ENCODE measurements around the gene SLC35F3. TPM values are rescaled to one million over a fixed set of nuclear protein-coding genes. Genes with fewer than 3 reads are reported as not detected.

The SLC35F3 gene
- total RNA-seq, 1 donor from 2014 or later, result 0.25 TPM

GRCh38 chr1:233865902-233866301, 38.6 kb upstream of the SLC35F3 start:
- peaks cover 8% of the 10 kb centered on the region for H3K27me3 Mint-ChIP-seq (ENCODE audit: low read depth)

GRCh38 chr1:233867028-233867427, 37.4 kb upstream of the SLC35F3 start:
- Mint-ChIP-seq H3K4me1 (no peaks in the 10 kb centered on the region), H3K36me3 (peaks cover 1% of the 10 kb centered on the region), H3K27ac (no peak overlapping the region), H3K27me3 (ENCODE audit: low read depth) (peaks cover 13% of the 10 kb centered on the region), H3K9me3 (peaks cover 38% of the 10 kb centered on the region), H3K4me3 (no peak overlapping the region)
- no peak for DNase-seq (ENCODE audit: low spot score in 2 of 2, unreplicated experiment in 2 of 2)
- TF ChIP-seq, protein P1, sequence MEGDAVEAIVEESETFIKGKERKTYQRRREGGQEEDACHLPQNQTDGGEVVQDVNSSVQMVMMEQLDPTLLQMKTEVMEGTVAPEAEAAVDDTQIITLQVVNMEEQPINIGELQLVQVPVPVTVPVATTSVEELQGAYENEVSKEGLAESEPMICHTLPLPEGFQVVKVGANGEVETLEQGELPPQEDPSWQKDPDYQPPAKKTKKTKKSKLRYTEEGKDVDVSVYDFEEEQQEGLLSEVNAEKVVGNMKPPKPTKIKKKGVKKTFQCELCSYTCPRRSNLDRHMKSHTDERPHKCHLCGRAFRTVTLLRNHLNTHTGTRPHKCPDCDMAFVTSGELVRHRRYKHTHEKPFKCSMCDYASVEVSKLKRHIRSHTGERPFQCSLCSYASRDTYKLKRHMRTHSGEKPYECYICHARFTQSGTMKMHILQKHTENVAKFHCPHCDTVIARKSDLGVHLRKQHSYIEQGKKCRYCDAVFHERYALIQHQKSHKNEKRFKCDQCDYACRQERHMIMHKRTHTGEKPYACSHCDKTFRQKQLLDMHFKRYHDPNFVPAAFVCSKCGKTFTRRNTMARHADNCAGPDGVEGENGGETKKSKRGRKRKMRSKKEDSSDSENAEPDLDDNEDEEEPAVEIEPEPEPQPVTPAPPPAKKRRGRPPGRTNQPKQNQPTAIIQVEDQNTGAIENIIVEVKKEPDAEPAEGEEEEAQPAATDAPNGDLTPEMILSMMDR (IDR thresholded peaks at IDR 0.05; ENCODE audit: unreplicated experiment), result no peak

More at GRCh38 chr1:233865902-233866301, 38.6 kb upstream of the SLC35F3 start:
- no peak for DNase-seq (ENCODE audit: low spot score in 2 of 2, unreplicated experiment in 2 of 2)
- peaks cover 38% of the 10 kb centered on the region for H3K9me3 Mint-ChIP-seq
- no peaks in the 10 kb centered on the region for H3K4me1 Mint-ChIP-seq
- TF ChIP-seq, protein P1 (IDR thresholded peaks at IDR 0.05; ENCODE audit: unreplicated experiment), result no peak
- no peak overlapping the region for H3K27ac Mint-ChIP-seq
- peaks cover 1% of the 10 kb centered on the region for H3K36me3 Mint-ChIP-seq
- H3K4me3 Mint-ChIP-seq, result no peak overlapping the region

DNA sequence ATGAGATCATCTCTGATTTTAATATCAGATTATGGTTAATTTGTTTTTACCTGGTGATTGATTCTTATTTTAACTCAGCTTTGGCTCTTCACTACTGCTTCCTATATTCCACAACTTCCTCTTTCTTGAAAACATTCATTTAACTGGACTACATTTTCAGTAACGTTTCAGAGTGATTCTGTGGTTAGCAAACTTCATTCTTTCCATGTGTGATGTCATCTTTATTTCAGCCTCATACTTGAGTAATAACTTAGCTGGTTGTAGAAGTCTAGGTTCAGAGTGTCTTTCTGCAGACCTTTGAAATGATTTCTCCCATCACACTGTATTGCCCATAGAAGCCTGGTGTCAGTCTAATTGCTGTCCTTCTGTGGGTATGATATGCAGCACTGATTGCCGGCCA, 36.0 kb upstream of the SLC35F3 start:
- TF ChIP-seq, protein P1 (IDR thresholded peaks at IDR 0.05; ENCODE audit: unreplicated experiment), result no peak
- Mint-ChIP-seq H3K27ac (no peak overlapping the region), H3K9me3 (peaks cover 38% of the 10 kb centered on the region), H3K27me3 (ENCODE audit: low read depth) (peaks cover 21% of the 10 kb centered on the region), H3K4me3 (no peak overlapping the region), H3K36me3 (peaks cover 1% of the 10 kb centered on the region), H3K4me1 (no peaks in the 10 kb centered on the region)
- no peak for DNase-seq (ENCODE audit: low spot score in 2 of 2, unreplicated experiment in 2 of 2)

DNA sequence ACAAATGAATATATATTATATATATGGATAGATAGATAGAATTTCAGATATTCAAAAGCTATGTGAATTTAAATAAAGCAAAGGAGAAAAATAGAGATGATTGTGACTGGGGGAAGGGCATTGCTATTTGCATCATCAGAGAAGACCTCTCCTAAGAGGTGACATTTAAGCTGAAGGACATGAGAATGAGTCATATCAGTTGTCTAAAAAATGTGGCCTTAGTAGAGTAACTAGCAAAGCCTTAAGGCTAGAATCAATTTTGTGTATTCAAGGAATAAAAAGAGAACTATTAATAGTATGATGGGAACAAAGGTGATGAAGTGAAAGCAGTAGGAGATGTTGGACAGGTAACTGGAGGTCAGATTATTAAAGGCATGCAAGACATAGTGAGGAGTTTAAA, 34.8 kb upstream of the SLC35F3 start:
- no peaks in the 10 kb centered on the region for H3K4me1 Mint-ChIP-seq

GRCh38 chr1:233873666-233874065, 30.8 kb upstream of the SLC35F3 start:
- Mint-ChIP-seq H3K4me3 (no peak overlapping the region), H3K27ac (no peak overlapping the region), H3K27me3 (ENCODE audit: low read depth) (peaks cover 54% of the 10 kb centered on the region), H3K9me3 (peaks cover 7% of the 10 kb centered on the region), H3K4me1 (no peaks in the 10 kb centered on the region), H3K36me3 (no peaks in the 10 kb centered on the region)
- no peak for DNase-seq (ENCODE audit: low spot score in 2 of 2, unreplicated experiment in 2 of 2)
- TF ChIP-seq, protein P1 (IDR thresholded peaks at IDR 0.05; ENCODE audit: unreplicated experiment), result no peak

More for the DNA sequence above, 34.8 kb upstream of the SLC35F3 start:
- H3K27me3 Mint-ChIP-seq (ENCODE audit: low read depth), result peaks cover 33% of the 10 kb centered on the region
- H3K9me3 Mint-ChIP-seq, result peaks cover 34% of the 10 kb centered on the region
- no peak overlapping the region for H3K4me3 Mint-ChIP-seq
- peaks cover 1% of the 10 kb centered on the region for H3K36me3 Mint-ChIP-seq
- H3K27ac Mint-ChIP-seq, result no peak overlapping the region
- no peak for DNase-seq (ENCODE audit: low spot score in 2 of 2, unreplicated experiment in 2 of 2)
- TF ChIP-seq, protein P1 (IDR thresholded peaks at IDR 0.05; ENCODE audit: unreplicated experiment), result no peak

- DNase-seq (ENCODE audit: low spot score in 2 of 2, unreplicated experiment in 2 of 2), result no peak
- H3K27ac Mint-ChIP-seq, result no peak overlapping the region
- H3K36me3 Mint-ChIP-seq, result no peaks in the 10 kb centered on the region
- peaks cover 41% of the 10 kb centered on the region for H3K27me3 Mint-ChIP-seq (ENCODE audit: low read depth)
- no peak overlapping the region for H3K4me3 Mint-ChIP-seq
- TF ChIP-seq, protein P1 (IDR thresholded peaks at IDR 0.05; ENCODE audit: unreplicated experiment), result no peak
- peaks cover 3% of the 10 kb centered on the region for H3K9me3 Mint-ChIP-seq
- H3K4me1 Mint-ChIP-seq, result peaks cover 5% of the 10 kb centered on the region
Observed at GRCh38 chr1:233879841-233880240, 24.6 kb upstream of the SLC35F3 start.
